A673 (cell line): ENCODE data around the gene TBX4.

ENCODE experiments used
- EZH2 ChIP-seq: fragments of 200-600 bp; sonication (generic); IDR thresholded peaks from 2 replicates; pipeline ENCODE4 v1.6.1; 2017; ENCODE audit warnings: borderline replicate concordance, low read depth, mild to moderate bottlenecking, mixed read lengths, antibody characterized with exemption, low read length; ENCODE audit not compliant: poor library complexity, severe bottlenecking
- TF ChIP-seq, protein P1 (sequence below): fragments of 300-800, 200-600 bp; sonication (generic); conservative IDR thresholded peaks from 2 replicates; pipeline ENCODE4 v1.5.1; 2017; ENCODE audit warnings: low read depth, mild to moderate bottlenecking, antibody characterized with exemption, low read length, moderate library complexity, mixed read lengths

DNA sequence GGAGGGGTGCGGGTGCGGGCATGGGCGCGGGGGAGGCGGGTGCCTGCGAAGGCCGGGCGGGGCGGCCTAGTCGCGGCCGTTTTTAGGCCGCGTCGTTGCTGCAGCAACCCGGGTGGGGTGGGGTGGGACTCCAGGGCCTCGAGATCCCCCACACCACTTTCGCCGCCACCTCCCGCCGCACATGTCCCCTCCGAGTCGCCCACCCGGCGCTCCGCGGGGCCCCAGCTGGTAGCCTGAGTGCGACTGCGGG, 41.3 kb upstream of the TBX4 start:
- TF ChIP-seq, protein P1, sequence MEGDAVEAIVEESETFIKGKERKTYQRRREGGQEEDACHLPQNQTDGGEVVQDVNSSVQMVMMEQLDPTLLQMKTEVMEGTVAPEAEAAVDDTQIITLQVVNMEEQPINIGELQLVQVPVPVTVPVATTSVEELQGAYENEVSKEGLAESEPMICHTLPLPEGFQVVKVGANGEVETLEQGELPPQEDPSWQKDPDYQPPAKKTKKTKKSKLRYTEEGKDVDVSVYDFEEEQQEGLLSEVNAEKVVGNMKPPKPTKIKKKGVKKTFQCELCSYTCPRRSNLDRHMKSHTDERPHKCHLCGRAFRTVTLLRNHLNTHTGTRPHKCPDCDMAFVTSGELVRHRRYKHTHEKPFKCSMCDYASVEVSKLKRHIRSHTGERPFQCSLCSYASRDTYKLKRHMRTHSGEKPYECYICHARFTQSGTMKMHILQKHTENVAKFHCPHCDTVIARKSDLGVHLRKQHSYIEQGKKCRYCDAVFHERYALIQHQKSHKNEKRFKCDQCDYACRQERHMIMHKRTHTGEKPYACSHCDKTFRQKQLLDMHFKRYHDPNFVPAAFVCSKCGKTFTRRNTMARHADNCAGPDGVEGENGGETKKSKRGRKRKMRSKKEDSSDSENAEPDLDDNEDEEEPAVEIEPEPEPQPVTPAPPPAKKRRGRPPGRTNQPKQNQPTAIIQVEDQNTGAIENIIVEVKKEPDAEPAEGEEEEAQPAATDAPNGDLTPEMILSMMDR, result no peak
- TF ChIP-seq EZH2, result no peak
